Measurements from ENCODE around the gene PRDX3.

- no peak for TF ChIP-seq EZH2 (IDR thresholded peaks at IDR 0.05)
- TF ChIP-seq POLR2AphosphoS5 (IDR thresholded peaks at IDR 0.05; ENCODE audit: borderline replicate concordance, low read depth, low read length), result no peak
These were observed 33.2 kb upstream of the PRDX3 start for GRCh38 chr10:119211625-119212441.

All from SK-N-MC (cell line).